Inflammatory macrophage treated with lipopolysaccharide for 1 hour (primary cell): ENCODE data around the gene DENND1C.

ENCODE experiments used
- DNase-seq, 2 donors: peaks; one replicate each; pipeline ENCODE4 v3.0.0-alpha.2; 2020 to 2022

DENND1C gene

GRCh38 chr19:6421075-6422014, 60.2 kb downstream of the DENND1C start:
- no peak for DNase-seq

- no peak for DNase-seq
Observed at GRCh38 chr19:6418562-6418932, 63.0 kb downstream of the DENND1C start.

- DNase-seq, result no peak
Observed at GRCh38 chr19:6417713-6418561, 63.6 kb downstream of the DENND1C start.
